Measurements from ENCODE around the gene ARL8B.

ARL8B gene

DNA sequence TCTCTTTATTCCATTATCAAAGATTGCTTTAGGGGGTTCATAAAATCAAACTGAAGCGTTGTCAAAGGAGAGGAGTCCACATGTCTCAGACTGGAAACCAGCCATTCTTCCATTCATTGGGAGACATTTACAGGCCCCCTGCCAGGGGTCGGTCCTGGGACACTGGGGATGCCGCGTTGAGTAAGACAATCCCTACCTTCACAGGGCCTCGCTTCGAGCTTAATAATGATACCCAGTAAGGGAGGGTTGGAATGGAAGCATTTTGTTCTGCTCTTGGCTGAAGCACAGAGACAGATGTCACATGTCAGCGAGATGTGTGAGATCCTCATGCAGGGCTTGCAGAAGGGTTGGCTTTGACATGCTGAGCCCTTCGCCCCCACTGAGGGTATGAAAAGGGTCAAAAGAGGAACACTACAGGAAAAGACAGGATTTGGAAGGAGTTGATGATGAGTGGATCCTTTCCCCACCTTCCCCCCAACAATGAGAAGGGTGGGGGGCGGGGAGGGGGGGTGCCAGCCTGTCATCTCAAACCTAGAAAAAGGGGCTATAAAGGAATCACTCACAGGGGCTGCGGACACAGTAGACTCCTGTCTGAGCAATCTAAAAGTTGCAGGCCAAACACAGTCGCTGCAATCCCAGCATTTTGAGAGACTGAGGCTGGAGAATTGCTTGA is 25.6 kb upstream of the ARL8B start:
- TF ChIP-seq CSDC2 (CRISPR knock-in tag; IDR thresholded peaks at IDR 0.05) (no peak), ISL1 (CRISPR knock-in tag; IDR thresholded peaks at IDR 0.05) (no peak)
- no peak for ATAC-seq

DNA sequence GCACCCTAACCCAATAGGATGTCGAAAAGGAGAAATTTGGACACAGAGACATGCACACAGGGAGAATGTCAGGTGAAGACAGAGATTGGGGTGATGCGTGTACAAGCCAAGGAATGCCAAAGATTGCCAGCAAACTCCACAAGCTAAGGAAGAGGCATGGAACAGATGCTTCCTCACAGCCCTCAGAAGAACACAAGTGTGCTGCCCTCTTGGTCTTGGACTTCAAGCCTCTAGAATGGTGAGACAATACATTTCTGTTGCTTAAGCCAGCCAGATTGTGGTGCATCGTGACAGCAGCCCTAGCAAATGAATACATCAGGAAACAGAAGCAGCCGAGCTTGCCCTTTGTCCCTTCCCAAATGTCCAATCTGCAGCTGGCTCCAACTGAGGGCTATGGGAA is 23.7 kb upstream of the ARL8B start:
- no peak for ATAC-seq
- TF ChIP-seq, protein P1, sequence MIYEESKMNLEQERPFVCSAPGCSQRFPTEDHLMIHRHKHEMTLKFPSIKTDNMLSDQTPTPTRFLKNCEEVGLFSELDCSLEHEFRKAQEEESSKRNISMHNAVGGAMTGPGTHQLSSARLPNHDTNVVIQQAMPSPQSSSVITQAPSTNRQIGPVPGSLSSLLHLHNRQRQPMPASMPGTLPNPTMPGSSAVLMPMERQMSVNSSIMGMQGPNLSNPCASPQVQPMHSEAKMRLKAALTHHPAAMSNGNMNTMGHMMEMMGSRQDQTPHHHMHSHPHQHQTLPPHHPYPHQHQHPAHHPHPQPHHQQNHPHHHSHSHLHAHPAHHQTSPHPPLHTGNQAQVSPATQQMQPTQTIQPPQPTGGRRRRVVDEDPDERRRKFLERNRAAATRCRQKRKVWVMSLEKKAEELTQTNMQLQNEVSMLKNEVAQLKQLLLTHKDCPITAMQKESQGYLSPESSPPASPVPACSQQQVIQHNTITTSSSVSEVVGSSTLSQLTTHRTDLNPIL (CRISPR knock-in tag; IDR thresholded peaks at IDR 0.05; ENCODE audit: low read depth): no peak
- TF ChIP-seq, protein P2, sequence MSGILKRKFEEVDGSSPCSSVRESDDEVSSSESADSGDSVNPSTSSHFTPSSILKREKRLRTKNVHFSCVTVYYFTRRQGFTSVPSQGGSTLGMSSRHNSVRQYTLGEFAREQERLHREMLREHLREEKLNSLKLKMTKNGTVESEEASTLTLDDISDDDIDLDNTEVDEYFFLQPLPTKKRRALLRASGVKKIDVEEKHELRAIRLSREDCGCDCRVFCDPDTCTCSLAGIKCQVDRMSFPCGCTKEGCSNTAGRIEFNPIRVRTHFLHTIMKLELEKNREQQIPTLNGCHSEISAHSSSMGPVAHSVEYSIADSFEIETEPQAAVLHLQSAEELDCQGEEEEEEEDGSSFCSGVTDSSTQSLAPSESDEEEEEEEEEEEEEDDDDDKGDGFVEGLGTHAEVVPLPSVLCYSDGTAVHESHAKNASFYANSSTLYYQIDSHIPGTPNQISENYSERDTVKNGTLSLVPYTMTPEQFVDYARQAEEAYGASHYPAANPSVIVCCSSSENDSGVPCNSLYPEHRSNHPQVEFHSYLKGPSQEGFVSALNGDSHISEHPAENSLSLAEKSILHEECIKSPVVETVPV (CRISPR knock-in tag; IDR thresholded peaks at IDR 0.05): no peak
- TF ChIP-seq ZNF8 (CRISPR knock-in tag; IDR thresholded peaks at IDR 0.05) (no peak), POU6F1 (CRISPR knock-in tag; IDR thresholded peaks at IDR 0.05; ENCODE audit: borderline replicate concordance, low read depth) (no peak), ZNF70 (CRISPR knock-in tag; IDR thresholded peaks at IDR 0.05) (no peak), ISL1 (CRISPR knock-in tag; IDR thresholded peaks at IDR 0.05) (no peak), CSDC2 (CRISPR knock-in tag; IDR thresholded peaks at IDR 0.05) (no peak), PPARA (CRISPR knock-in tag; IDR thresholded peaks at IDR 0.05; ENCODE audit: borderline replicate concordance) (no peak), OSR1 (CRISPR knock-in tag; IDR thresholded peaks at IDR 0.05) (no peak), SNAI2 (CRISPR knock-in tag; IDR thresholded peaks at IDR 0.05) (no peak), TOX (CRISPR knock-in tag; IDR thresholded peaks at IDR 0.05; ENCODE audit: borderline replicate concordance) (no peak), ZFP3 (CRISPR knock-in tag; IDR thresholded peaks at IDR 0.05) (no peak), ARNTL (CRISPR knock-in tag; IDR thresholded peaks at IDR 0.05; ENCODE audit: borderline replicate concordance, low read depth) (no peak)
- TF ChIP-seq, protein P3, sequence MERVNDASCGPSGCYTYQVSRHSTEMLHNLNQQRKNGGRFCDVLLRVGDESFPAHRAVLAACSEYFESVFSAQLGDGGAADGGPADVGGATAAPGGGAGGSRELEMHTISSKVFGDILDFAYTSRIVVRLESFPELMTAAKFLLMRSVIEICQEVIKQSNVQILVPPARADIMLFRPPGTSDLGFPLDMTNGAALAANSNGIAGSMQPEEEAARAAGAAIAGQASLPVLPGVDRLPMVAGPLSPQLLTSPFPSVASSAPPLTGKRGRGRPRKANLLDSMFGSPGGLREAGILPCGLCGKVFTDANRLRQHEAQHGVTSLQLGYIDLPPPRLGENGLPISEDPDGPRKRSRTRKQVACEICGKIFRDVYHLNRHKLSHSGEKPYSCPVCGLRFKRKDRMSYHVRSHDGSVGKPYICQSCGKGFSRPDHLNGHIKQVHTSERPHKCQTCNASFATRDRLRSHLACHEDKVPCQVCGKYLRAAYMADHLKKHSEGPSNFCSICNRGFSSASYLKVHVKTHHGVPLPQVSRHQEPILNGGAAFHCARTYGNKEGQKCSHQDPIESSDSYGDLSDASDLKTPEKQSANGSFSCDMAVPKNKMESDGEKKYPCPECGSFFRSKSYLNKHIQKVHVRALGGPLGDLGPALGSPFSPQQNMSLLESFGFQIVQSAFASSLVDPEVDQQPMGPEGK (CRISPR knock-in tag; IDR thresholded peaks at IDR 0.05; ENCODE audit: borderline replicate concordance): no peak

DNA sequence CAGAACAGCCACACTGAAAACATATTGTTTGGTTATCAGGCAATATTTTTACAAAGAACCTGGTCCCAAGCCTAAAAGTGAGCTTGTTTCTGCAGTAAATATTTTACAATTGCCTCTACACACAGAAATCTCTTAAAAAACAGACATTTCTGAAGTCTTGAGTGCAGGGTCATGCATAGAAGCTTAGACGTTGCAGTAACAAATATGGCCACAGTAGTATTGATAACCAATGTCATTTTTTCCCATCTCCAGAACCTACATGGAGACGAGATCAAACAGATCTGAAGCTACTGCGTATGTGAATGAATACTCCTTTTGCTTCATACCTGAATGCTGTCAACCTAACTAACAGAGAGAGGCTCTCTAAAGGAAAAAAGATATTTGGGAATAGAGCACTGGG is 19.6 kb upstream of the ARL8B start:
- TF ChIP-seq, protein P1 (CRISPR knock-in tag; IDR thresholded peaks at IDR 0.05; ENCODE audit: low read depth): no peak
- TF ChIP-seq RARB (CRISPR knock-in tag; IDR thresholded peaks at IDR 0.05): no peak
- TF ChIP-seq, protein P2 (CRISPR knock-in tag; IDR thresholded peaks at IDR 0.05): no peak
- no peak for TF ChIP-seq ISL1 (CRISPR knock-in tag; IDR thresholded peaks at IDR 0.05)
- TF ChIP-seq ZNF8 (CRISPR knock-in tag; IDR thresholded peaks at IDR 0.05): no peak
- TF ChIP-seq ZFP3 (CRISPR knock-in tag; IDR thresholded peaks at IDR 0.05): no peak
- no peak for TF ChIP-seq ZNF70 (CRISPR knock-in tag; IDR thresholded peaks at IDR 0.05)
- TF ChIP-seq TOX (CRISPR knock-in tag; IDR thresholded peaks at IDR 0.05; ENCODE audit: borderline replicate concordance): no peak
- TF ChIP-seq ZC3H10 (CRISPR knock-in tag; IDR thresholded peaks at IDR 0.05): no peak
- TF ChIP-seq PPARA (CRISPR knock-in tag; IDR thresholded peaks at IDR 0.05; ENCODE audit: borderline replicate concordance): no peak
- no peak for TF ChIP-seq BACH2 (CRISPR knock-in tag; IDR thresholded peaks at IDR 0.05; ENCODE audit: borderline replicate concordance)
- no peak for TF ChIP-seq SNAI2 (CRISPR knock-in tag; IDR thresholded peaks at IDR 0.05)
- TF ChIP-seq ESRRG (CRISPR knock-in tag; IDR thresholded peaks at IDR 0.05): no peak
- no peak for ATAC-seq
